GM21576 (cell line): Measurements from ENCODE around the gene RAMAC.
"Not testable (repeated sequence)": the region's sequence is repeated elsewhere in the genome, so short reads cannot be mapped to it uniquely, and the experiment has no call there.

ENCODE experiments used
- ATAC-seq: cut with Tn5 transposase; IDR thresholded peaks from one replicate; pipeline ENCODE4 v1.9.1; 2021; ENCODE audit warnings: mild to moderate bottlenecking, moderate library complexity; ENCODE audit not compliant: unreplicated experiment

The RAMAC gene

GRCh38 chr15:83012076-83012426 is 26.0 kb downstream of the RAMAC start:
- no peak for ATAC-seq

- ATAC-seq = no peak
These were observed 26.6 kb downstream of the RAMAC start for GRCh38 chr15:83012636-83013035.

DNA sequence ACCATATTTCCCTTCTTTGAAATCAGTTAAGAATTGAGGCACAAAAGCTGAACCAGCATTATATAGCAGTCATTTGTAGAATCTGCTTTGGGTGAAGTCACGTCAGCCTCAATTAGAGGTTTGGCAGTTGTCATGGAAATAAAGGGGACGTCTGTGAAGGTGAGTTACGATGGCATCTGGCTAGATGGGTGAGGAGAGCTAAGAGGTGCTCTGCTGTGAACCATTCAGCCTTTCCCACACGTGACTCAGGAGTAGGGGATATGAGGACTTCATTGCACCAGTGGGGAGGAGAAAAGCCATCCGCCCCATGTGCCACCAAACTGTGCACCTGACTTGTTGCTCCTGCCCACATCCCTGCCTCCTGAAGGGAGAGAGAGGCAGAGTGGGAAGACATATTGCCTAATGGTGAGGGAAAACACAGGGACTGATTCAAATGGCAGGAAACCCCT is 28.2 kb downstream of the RAMAC start:
- no peak for ATAC-seq

GRCh38 chr15:83015361-83015760 is 29.4 kb downstream of the RAMAC start:
- ATAC-seq = no peak

DNA sequence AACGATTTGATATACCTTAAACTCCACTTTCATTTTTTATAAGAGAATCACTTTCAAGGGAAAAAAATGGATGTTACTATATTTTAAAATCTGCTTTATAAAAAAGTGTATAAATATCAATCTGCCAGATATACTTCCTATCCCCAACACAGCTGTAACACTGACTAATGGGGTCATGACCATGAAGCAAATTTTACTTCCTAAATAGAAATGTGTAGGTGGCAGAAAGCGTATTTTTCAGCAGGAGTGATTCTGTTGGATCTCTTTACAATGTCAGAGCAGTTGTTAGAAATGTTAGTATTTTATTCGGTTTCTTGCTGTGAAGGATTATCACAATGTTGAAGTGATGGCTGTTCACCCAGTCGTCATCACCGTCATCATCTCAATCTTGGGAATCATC is 30.9 kb downstream of the RAMAC start:
- ATAC-seq = no peak

GRCh38 chr15:83018436-83018835 is 32.4 kb downstream of the RAMAC start:
- ATAC-seq = no peak

GRCh38 chr15:83030021-83030420 is 44.0 kb downstream of the RAMAC start:
- ATAC-seq = no peak

GRCh38 chr15:83031234-83031633 is 45.2 kb downstream of the RAMAC start:
- ATAC-seq = not testable (repeated sequence)

DNA sequence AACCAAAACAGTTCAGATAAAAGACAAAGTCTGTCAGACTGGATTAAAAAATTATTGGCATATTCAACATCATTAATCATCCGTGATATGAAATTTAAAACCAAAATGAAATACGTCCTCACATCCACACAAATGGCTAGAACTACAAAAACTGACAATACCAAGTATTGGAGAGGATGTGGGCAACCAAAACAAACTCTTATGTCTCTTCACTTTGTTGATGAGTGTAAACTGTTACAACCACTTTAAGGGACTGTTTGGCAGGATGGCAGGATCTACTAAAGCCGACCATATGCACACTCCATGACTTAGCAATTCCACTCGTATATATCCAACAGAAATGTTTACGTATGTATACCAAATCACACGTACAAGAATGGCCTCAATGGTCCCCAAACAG is 50.2 kb downstream of the RAMAC start:
- ATAC-seq = no peak

- ATAC-seq = no peak
These were observed 53.2 kb downstream of the RAMAC start for GRCh38 chr15:83039206-83039605.
